HG02678 (cell line): ENCODE results near the gene SPRYD3.
"Not testable (repeated sequence)": the region's sequence is repeated elsewhere in the genome, so short reads cannot be mapped to it uniquely, and the experiment has no call there.

Experiments
- ATAC-seq: cut with Tn5 transposase; IDR thresholded peaks from one replicate; pipeline ENCODE4 v1.9.1; 2021; ENCODE audit warnings: mild to moderate bottlenecking, moderate library complexity; ENCODE audit not compliant: unreplicated experiment

SPRYD3 gene

GRCh38 chr12:53101931-53102781, 23.0 kb upstream of the SPRYD3 start:
- ATAC-seq: no peak

GRCh38 chr12:53101266-53101665, 22.1 kb upstream of the SPRYD3 start:
- no peak for ATAC-seq

DNA sequence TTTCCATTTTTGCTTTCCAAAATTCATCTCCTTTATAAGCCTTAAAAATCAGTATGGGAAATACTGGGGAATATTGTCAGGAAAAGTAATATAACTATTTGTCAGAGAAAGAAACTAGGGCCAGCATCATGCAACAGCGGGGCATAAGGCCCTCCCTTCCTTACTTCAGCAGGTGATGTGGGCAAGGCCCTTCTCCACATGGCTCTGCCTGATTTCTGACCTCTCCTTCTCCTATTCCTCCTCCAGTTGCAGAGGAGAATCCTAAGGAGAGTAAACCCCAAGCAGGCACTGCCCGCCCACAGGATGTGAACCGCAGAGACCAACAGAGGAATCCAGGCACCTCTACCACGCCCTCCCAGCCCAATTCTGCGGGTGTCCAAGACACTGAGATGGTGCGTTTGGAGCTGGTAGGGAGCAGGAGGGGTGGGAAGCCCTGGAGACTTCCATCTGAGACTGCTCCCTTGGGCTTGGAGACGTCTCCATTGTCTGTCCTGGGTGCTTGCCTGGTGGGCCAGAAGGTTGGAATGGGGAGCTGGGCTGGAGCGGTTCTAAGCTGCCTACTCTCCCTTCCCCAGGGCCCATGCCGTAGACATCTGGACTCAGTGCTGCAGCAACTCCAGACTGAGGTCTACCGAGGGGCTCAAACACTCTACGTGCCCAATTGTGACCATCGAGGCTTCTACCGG, 21.4 kb upstream of the SPRYD3 start:
- no peak for ATAC-seq

- ATAC-seq: no peak
Observed at GRCh38 chr12:53099071-53099882, 20.1 kb upstream of the SPRYD3 start.

- no peak for ATAC-seq
Observed at GRCh38 chr12:53098354-53098981, 19.3 kb upstream of the SPRYD3 start.

DNA sequence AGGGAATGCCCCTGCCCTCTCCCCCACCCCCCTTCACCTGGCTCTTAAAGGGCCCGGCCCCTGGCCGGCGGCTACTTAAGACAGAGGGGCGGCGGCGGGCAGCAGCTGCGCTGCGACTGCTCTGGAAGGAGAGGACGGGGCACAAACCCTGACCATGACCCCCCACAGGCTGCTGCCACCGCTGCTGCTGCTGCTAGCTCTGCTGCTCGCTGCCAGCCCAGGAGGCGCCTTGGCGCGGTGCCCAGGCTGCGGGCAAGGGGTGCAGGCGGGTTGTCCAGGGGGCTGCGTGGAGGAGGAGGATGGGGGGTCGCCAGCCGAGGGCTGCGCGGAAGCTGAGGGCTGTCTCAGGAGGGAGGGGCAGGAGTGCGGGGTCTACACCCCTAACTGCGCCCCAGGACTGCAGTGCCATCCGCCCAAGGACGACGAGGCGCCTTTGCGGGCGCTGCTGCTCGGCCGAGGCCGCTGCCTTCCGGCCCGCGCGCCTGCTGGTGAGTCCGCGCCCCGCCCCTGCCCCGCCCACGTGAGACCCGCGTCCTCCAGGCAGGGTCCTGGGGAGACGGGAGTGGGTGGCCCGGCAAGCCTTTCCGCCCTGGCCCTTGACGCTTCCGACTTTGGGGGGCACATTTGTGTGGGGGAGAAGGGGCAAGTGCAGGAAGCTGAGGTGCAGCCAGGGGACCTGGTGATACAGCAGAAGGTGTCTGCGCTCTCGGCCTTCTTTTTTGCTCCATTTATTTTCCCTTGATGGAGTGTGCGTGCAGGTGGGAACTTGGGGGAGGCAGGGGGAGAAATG, 18.6 kb upstream of the SPRYD3 start, which contains the start of gene IGFBP6:
IGFBP6 (plus strand) TSS at position 104 of the 790 bp plus-strand sequence; CDS start at position 155, 51 bp downstream.
- ATAC-seq: peak; percentile 44

DNA sequence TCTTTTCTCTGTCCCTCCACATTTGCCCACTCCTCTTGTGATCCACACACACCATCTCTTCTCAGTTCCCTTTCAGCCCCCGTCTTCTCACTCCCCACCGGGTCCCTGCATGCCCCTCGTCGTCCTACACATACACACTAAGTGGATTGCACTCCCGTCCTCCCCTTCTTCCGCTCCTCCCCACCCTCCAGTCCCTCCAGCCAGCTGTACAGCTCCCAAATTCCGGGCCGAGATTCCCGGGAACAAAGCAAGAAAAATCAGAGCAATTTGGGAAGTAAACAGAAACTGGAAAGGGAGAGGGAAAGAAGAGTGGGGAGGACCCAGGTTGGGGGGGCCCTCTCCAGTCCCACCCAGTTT, 18.0 kb upstream of the SPRYD3 start:
- ATAC-seq: no peak

GRCh38 chr12:53096759-53097158, 17.6 kb upstream of the SPRYD3 start:
- no peak for ATAC-seq

GRCh38 chr12:53096089-53096741, 17.0 kb upstream of the SPRYD3 start:
- ATAC-seq: no peak

GRCh38 chr12:53095596-53095895, 16.4 kb upstream of the SPRYD3 start:
- ATAC-seq: not testable (repeated sequence)

DNA sequence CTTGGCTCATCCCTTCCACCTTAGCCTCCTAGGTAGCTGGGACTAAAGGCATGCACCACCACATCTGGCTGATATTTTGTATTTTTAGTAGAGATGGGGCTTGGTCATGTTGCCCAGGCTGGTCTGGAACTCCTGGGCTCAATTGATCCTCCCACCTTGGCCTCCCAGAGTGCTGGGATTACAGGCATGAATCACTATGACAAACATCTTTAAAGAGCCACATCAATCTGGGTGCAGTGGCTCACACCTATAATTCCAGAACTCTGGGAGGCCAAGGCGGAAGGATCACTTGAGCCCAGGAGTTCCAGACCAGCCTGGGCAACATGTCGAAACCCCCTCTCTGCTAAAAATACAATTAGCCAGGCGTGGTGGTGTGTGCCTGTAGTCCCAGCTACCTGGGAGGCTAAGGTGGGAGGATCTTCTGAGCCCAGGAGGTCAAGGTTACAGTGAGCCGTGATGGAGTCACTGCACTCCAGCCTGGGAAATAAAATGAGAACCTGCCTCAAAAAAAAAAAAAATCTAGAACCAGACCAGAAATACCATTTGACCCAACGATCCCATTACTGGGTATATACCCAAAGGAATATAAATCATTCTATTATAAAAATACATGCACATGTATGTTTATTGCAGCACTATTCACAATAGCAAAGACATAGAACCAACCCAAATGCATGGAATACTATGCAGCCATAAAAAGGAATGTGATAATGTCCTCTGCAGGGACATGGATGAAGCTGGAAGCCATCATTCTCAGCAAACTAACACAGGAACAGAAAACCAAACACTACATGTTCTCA, 15.8 kb upstream of the SPRYD3 start:
- not testable (repeated sequence) for ATAC-seq

DNA sequence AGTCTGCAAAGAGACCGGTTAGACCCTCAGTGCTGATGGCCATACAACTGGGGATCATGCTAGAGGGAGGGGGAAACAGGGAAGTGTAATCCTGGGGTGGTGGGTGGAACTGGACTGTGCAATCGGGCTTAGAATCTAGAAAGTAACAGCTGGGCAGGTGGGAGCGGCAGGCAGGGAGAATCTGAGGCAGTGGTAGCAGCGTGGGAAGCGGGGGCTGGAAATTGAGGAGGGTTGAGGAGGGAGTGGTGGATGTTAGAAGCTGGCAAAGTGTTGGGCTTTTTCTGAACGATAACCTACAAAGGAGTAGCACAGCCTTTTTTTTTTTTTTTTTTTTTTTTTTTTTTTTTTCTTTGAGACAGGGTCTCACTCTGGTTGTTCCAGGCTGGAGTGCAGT, 15.2 kb upstream of the SPRYD3 start:
- no peak for ATAC-seq

DNA sequence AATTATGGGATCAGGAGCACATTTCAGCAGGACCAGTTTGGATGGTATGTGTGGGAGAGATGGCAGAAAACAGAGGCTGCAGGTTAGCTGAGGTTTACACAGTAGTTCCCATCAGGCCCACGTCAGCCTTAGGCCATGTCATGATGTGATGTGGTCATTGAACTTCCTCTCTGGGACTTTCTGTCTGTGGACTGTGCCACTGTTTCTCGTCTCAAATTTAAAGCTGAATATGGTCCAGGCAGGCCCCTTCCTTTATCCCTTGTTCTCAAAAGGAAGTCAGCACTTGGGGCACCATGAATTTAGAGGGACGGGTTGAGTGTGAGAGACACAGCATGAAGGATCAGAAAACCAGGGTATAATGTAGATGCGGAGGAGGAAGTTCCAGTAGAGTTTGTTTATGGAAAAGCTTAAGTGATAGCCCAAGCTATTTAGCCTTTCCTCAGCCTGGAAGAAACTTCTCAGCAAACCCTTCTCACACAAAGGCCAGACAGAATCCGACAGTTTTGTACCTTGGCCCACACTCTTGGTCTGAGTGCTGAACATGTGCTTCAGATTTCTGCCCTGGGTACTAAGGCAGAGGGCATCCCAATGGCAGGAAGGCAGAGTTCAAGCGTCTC, 14.7 kb upstream of the SPRYD3 start:
- ATAC-seq: no peak

- no peak for ATAC-seq
Observed at GRCh38 chr12:53091756-53092155, 12.6 kb upstream of the SPRYD3 start.

DNA sequence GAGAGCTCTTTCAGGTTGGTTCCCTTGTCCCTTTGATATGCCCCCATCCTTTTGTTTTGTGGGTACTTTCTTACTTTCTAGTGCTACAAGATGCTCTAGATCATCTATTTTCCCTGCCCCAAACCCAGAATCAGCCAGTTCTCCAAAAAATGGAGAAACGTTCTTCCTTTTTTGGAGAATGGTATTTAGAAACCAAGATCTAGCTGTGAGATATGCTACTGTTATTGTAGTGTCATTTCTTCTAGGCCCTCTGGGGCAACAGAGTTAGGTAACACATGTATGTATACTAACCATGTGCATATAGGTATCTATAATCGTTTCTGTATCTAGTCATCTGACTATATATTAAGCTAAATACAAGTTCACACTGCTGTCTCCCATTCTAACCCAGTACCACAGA, 11.4 kb upstream of the SPRYD3 start:
- no peak for ATAC-seq

GRCh38 chr12:53090105-53090504, 10.9 kb upstream of the SPRYD3 start:
- ATAC-seq: no peak

GRCh38 chr12:53086361-53086760, 7.2 kb upstream of the SPRYD3 start:
- no peak for ATAC-seq

GRCh38 chr12:53082637-53083175, 3.5 kb upstream of the SPRYD3 start:
- ATAC-seq: no peak
